Stimulated activated CD4-positive, alpha-beta T cell treated with anti-CD3 and anti-CD28 coated beads, Interleukin-12 subunit alpha, Interleukin-12 subunit beta, amount 100 ng/mL, for 24 hours (primary cell): ENCODE data around the gene UBE2Q1.

Experiments
- DNase-seq, 2 experiments: peaks; one replicate each; pipeline ENCODE4 v3.0.0-alpha.2; 2020; ENCODE audit warnings: low read depth in 2 of 2

The UBE2Q1 gene

DNA sequence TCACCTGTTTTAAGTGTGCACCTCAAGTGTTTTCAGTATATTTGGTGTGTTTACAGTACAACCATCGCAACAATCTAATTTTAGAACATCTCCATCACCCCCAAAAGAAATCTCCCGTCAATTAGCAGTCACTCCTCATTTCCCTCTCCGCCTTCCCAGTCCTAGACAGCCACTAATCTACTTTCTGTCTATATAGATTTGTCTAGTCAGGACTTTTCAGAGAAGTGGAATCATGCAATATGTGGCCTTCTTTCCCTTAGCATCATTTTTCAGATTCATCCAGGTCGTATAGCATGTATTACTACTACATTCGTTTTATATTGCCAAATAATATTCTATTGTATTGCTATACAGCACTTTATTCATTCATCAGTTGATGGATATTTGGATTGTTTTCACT, 54.6 kb downstream of the UBE2Q1 start:
- DNase-seq = no peak

DNA sequence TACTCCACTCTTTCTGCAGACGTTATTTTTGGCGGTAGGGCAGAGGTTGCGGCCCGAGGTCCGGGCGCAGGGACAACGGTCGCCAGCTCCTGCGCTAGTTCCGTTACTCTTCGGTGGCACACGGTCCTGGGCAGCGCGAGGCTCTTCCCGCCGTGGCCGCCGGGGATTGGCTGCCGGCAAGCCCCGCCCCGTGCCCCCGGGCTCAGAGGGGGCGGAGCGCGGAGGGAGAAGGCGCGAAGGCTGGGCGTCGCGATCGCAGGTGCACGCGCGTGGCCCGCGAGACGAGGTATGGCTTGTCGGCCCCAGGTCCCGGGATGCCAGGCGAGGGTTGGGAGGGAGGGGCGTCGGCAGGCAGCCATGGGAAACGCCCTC, 55.7 kb downstream of the UBE2Q1 start:
- DNase-seq = no peak

DNA sequence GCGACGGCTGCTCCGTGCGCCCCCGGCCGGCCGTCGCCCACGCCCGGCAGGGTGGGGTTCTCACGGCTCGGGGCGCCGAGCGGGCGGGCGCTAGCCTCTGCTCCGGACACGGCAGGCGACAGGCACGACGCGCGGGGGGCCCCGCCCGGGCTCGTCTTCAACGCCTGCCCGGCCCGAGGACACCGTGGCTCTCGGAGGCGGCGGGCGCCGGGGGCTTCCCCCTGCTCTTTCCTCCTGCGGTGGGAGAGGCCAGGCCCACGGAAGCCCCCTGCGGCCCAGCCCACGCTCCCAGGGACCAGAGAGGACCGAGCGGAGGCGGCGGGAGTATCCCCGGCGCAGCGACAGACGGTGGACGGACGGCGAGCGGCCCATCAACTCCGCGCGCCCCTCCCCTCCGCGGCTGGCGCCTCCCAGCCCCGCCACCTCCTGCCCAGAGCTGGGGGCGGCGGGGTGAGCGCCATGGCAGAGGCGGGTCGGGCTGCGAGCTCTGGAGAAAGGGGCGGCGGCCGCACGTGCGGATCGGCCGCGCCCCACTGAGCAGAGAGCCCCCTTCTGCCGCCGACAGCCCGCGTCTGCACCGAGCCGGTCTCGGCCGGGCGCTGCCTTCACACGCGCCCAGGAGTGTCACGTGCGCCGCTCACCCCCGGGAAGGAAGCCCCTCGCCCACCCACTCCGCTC, 56.3 kb downstream of the UBE2Q1 start, which contains the start of the genes SHE and TDRD10:
Gene SHE, minus strand, starts transcription at position 347 of the 678 bp plus-strand sequence. CDS start 386 bp downstream, outside the sequence.
Gene TDRD10, plus strand, starts transcription at position 154 of the 678 bp plus-strand sequence. CDS start 4,685 bp downstream, outside the sequence.
- no peak for DNase-seq

DNA sequence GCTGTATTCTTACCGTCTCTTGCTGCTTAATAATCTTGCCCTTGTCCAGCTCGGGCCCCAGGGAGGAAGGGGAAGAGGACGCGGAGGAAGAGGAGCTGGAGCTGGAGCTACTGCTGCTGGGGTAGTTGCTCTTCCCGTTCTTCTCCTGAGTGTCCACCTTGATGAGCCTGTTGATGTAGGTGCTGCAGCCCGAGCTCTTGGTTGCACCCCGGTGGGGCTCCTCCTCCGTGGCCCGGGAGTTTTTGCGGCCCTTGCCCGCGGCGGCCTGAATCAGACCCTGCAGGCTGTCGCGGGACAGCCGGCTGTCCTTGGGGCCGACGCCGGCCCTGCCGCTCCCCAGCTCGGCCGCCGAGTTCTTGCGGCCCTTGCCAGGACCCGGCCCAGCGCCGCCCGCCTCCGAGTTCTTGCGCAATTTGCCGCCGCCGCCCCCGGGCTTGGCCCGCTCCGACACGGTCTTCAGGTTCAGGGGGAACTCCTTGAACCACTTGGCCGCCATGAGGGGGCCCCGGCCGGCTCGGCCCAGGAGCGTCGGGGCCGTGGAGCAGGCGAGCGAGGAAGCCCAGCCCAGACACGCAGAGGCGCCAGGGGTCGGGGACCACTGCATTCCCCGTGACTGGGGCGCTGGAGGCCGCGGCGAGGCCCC, 56.9 kb downstream of the UBE2Q1 start:
- no peak for DNase-seq

DNA sequence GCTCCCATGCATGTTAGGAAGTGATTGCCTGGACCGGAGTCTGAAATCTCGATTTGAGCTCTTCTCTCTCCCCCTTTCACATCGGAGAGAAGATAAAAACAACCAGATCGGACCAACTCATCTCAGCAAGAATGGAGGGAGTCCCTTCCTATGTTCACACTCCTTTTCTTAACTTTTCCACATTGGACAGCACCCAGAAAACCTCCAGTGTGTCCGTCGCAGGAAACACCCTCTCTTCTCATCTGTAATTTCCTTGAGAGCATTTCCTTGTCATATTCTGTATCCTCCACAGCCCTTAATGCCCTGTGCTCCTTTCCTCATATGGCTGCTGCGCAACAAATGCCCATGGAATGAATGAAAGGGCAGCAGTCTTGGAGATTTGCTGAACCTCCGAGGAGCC, 57.9 kb downstream of the UBE2Q1 start:
- DNase-seq = no peak

DNA sequence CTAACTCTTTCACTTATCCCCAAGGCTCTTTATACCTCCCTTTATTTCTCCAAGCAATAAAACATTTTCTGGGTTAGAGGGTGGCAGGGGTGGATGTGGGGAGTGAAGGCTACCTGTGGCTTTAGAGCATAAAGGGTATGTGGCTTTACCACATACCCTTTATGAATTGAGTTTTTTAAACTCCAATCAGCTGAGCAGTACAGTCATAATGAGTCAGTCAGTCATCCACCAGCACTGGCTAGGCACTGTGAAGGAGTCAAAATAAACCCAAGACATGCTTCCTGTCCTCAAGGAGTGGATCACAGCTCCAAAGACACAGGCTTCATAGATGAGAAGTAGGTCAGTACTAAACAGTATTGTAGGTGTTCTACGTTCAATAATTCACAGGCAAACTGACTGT, 59.0 kb downstream of the UBE2Q1 start:
- DNase-seq = no peak
